ENCODE results near the gene UBR1. TPM values are rescaled to one million over a fixed set of nuclear protein-coding genes. Genes with fewer than 3 reads are reported as not detected.

The UBR1 gene
- total and polyA plus RNA-seq, 12 donors, result 3.8 to 46.2 (median 26.7) TPM

DNA sequence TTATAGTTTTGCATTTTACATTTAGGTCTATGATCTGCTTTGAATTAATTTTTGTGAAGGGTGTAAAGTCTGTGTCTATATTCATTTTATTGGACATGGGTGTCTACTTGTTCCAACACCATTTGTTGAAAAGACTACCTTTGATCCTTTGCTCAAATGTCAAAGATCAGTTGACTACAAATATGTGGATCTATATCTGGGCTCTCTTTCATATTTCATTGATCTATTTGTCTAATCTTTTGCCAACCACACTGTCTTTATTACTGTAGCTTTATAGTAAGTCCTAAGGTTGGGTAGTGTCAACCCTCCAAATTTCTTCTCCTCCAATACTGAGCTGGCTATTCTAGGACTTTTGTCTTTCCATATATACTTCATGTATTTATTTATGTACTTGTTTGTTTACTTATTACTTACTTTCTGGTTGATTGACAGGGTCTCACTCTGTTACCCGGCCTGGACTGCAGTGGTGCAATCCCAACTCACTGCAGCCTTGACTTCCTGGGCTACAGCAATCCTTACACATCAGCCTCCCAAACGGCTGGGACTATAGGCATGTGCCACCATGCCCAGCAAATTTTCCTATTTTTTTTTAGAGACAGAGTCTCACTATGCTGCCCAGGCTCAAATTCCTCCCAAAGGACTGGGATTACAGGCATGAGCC, 131.5 kb downstream of the UBR1 start:
- 92 to 93% methylated on average over 2 of the region's 2 CpGs for WGBS, 2 donors
- ATAC-seq (no peak), DNase-seq (no peak)
- intact Hi-C loops (cut with DNase I), result no loop called here
- TF ChIP-seq, protein P1, sequence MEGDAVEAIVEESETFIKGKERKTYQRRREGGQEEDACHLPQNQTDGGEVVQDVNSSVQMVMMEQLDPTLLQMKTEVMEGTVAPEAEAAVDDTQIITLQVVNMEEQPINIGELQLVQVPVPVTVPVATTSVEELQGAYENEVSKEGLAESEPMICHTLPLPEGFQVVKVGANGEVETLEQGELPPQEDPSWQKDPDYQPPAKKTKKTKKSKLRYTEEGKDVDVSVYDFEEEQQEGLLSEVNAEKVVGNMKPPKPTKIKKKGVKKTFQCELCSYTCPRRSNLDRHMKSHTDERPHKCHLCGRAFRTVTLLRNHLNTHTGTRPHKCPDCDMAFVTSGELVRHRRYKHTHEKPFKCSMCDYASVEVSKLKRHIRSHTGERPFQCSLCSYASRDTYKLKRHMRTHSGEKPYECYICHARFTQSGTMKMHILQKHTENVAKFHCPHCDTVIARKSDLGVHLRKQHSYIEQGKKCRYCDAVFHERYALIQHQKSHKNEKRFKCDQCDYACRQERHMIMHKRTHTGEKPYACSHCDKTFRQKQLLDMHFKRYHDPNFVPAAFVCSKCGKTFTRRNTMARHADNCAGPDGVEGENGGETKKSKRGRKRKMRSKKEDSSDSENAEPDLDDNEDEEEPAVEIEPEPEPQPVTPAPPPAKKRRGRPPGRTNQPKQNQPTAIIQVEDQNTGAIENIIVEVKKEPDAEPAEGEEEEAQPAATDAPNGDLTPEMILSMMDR (IDR thresholded peaks at IDR 0.05), result no peak
- no peaks in the 10 kb centered on the region for H3K27me3 ChIP-seq
- no peak overlapping the region for H3K4me3 ChIP-seq
- no peak overlapping the region for H3K27ac ChIP-seq
- peaks cover 0 to 16% (median 0%) of the 10 kb centered on the region in 11 donors for H3K9me3 ChIP-seq
- no peaks in the 10 kb centered on the region for H3K4me1 ChIP-seq
- peaks cover 0 to 100% (median 68%) of the 10 kb centered on the region in 9 donors for H3K36me3 ChIP-seq

DNA sequence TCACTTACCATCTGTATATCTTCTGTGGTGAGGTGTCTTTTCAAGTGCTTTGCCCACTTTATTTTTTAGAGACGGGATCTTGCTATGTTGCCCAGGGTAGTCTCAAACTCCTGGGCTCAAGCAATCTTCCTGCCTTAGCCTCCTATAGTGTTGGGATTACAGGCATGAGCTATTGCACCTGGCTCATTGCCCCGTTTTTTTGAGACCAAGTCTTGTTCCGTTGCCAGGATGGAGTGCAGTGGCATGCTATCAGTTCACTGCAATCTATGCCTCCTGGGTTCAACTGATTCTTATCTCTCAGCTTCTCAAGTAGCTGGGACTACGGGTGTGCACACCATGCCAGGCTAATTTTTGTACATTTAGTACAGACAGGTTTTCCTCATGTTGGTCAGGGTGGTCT, 132.7 kb downstream of the UBR1 start:
- no peak for DNase-seq
- TF ChIP-seq, protein P1 (IDR thresholded peaks at IDR 0.05), result no peak
- Histone ChIP-seq H3K36me3 (peaks cover 0 to 100% (median 80%) of the 10 kb centered on the region in 9 donors), H3K27me3 (no peaks in the 10 kb centered on the region), H3K4me3 (no peak overlapping the region), H3K9me3 (peaks cover 0 to 16% (median 0%) of the 10 kb centered on the region in 11 donors), H3K4me1 (no peaks in the 10 kb centered on the region), H3K27ac (no peak overlapping the region)
- WGBS, 2 donors, result 90 to 93% methylated on average over 4 of the region's 4 CpGs
- intact Hi-C loops (cut with DNase I), result no loop called here
- no peak for ATAC-seq

DNA sequence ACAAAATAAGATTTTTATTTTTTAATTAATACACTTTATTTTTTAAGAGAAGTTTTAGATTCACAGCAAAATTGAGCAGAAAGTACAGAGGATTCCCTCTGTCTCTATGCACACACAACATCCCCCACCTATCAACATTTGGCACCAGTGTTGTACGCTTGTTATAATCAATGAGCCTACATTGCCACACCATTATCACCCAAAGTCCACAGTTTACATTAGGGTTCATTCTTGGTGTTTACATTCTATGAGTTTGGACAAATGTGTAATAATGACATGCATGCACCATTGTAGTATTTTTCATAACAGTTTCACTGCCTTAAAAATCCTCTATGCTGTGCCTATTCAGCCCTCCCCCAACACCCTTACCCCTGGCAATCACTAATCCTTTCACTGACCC, 134.0 kb downstream of the UBR1 start:
- H3K27ac ChIP-seq, result no peak overlapping the region
- DNase-seq (no peak), ATAC-seq (no peak)
- H3K9me3 ChIP-seq, result peaks cover 0 to 16% (median 0%) of the 10 kb centered on the region in 11 donors
- TF ChIP-seq, protein P1 (IDR thresholded peaks at IDR 0.05), result no peak
- H3K36me3 ChIP-seq, result peaks cover 0 to 100% (median 73%) of the 10 kb centered on the region in 9 donors
- H3K4me1 ChIP-seq, result no peaks in the 10 kb centered on the region
- H3K27me3 ChIP-seq, result no peaks in the 10 kb centered on the region
- 97 to 100% methylated on average over 1 of the region's 1 CpG for WGBS, 2 donors
- no peak overlapping the region for H3K4me3 ChIP-seq
- intact Hi-C loops (cut with DNase I), result no loop called here

DNA sequence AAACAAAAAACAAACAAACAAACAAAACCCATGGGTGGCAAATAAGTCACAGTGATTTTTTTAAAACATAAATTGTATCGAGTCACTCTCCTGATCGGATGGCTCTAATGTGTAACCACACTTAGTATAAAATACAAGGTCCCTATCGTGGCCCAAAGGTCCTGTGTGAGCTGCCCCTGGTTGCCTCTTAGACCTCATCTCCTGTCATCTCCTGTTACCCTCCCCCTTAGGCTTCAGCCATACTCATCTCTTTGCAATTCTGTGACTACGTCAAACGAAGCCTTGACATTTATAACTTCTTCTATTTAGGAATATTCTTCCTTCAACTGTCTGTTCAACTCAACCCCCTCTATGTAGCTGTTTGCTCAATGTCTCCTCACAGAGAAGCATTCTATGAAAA, 141.4 kb downstream of the UBR1 start:
- no peak for DNase-seq
- intact Hi-C loops (cut with DNase I), result no loop called here
- TF ChIP-seq, protein P1 (IDR thresholded peaks at IDR 0.05), result no peak
- Histone ChIP-seq H3K4me3 (no peak overlapping the region), H3K4me1 (no peaks in the 10 kb centered on the region), H3K27ac (no peak overlapping the region), H3K27me3 (no peaks in the 10 kb centered on the region), H3K9me3 (peaks cover 0 to 2% (median 0%) of the 10 kb centered on the region in 11 donors), H3K36me3 (peaks cover 0 to 100% (median 80%) of the 10 kb centered on the region in 9 donors)
- 92 to 97% methylated on average over 5 of the region's 5 CpGs for WGBS, 2 donors
- no peak for ATAC-seq
